PC-3 (cell line): ENCODE measurements around the gene NGDN. TPM values are rescaled to one million over a fixed set of nuclear protein-coding genes. Genes with fewer than 3 reads are reported as not detected.

Experiments
- ATAC-seq: fragments of 200-7000 bp; cut with Tn5 transposase; 2 replicates; pipeline ENCODE4 v1.9.1; 2020; ENCODE audit warnings: mild to moderate bottlenecking, moderate library complexity
- BruUV-seq: library from RNA; stranded (reverse); fragments of 400-500 nt; replicated peaks from 2 replicates; lab custom pipeline; 2021; lab: Mats Ljungman, UMichigan
- CTCF ChIA-PET: fragments of 300-600 bp; sonication (Branson Sonifier 250); formaldehyde crosslinking; loops from one replicate; lab custom pipeline; 2022; ENCODE audit warnings: antibody characterized with exemption; lab: Charles Lee
- POLR2A ChIA-PET: fragments of 300-600 bp; sonication (Branson Sonifier 250); formaldehyde crosslinking; loops from one replicate; lab custom pipeline; 2022; ENCODE audit warnings: antibody characterized with exemption; ENCODE audit not compliant: unreplicated experiment; lab: Charles Lee
- DNase-seq: peaks from one replicate; pipeline ENCODE4 v3.0.0-alpha.2; 2015
- H2AFZ ChIP-seq: fragments of 300-600 bp; sonication (generic); 2 replicates; pipeline ENCODE4 v1.6.0; 2016; ENCODE audit warnings: antibody characterized with exemption, low read length
- H3F3A ChIP-seq: fragments of 300-600 bp; sonication (generic); one replicate; pipeline ENCODE4 v1.6.0; 2017; ENCODE audit warnings: antibody characterized with exemption, low read length, control low read depth, mild to moderate bottlenecking; ENCODE audit not compliant: unreplicated experiment
- H3K27ac ChIP-seq: fragments of 300-600 bp; sonication (generic); 2 replicates; pipeline ENCODE4 v1.5.1; 2016; ENCODE audit warnings: mild to moderate bottlenecking, low read length
- H3K27me3 ChIP-seq: fragments of 300-600 bp; sonication (generic); 2 replicates; pipeline ENCODE4 v1.6.1; 2016; ENCODE audit warnings: low read length, mixed read lengths
- H3K36me3 ChIP-seq: fragments of 300-600 bp; sonication (generic); 2 replicates; pipeline ENCODE4 v1.6.1; 2016; ENCODE audit warnings: low read depth, mixed run types, low read length, mixed read lengths
- H3K4me1 ChIP-seq: fragments of 300-600 bp; sonication (generic); 2 replicates; pipeline ENCODE4 v1.5.1; 2016; ENCODE audit warnings: low read length; ENCODE audit not compliant: insufficient read depth
- H3K4me2 ChIP-seq: fragments of 300-600 bp; sonication (generic); 2 replicates; pipeline ENCODE4 v1.6.0; 2016; ENCODE audit warnings: low read length
- H3K4me3 ChIP-seq: fragments of 300-600 bp; sonication (generic); 2 replicates; pipeline ENCODE4 v1.5.1; 2016; ENCODE audit warnings: mild to moderate bottlenecking, low read length, mixed read lengths
- H3K79me2 ChIP-seq: fragments of 300-600 bp; sonication (generic); 2 replicates; pipeline ENCODE4 v1.6.1; 2017; ENCODE audit warnings: low read length, mixed read lengths
- H3K9ac ChIP-seq: fragments of 300-600 bp; sonication (generic); 2 replicates; pipeline ENCODE4 v1.6.0; 2016; ENCODE audit warnings: mild to moderate bottlenecking, low read length
- H3K9me2 ChIP-seq: fragments of 300-600 bp; sonication (generic); replicated peaks from 2 replicates; pipeline ENCODE4 v1.6.1; 2016; ENCODE audit warnings: mixed run types, low read length, mixed read lengths
- H3K9me3 ChIP-seq: fragments of 300-600 bp; sonication (generic); 2 replicates; pipeline ENCODE4 v1.6.1; 2016; ENCODE audit warnings: low read length, mixed read lengths
- H4K20me1 ChIP-seq: fragments of 300-600 bp; sonication (generic); 2 replicates; pipeline ENCODE4 v1.6.1; 2016; ENCODE audit warnings: low read length, mixed read lengths
- EZH2 ChIP-seq: fragments of 300-600 bp; sonication (generic); IDR thresholded peaks from one replicate; pipeline ENCODE4 v1.6.1; 2017; ENCODE audit warnings: antibody characterized with exemption, mild to moderate bottlenecking, low read length; ENCODE audit not compliant: unreplicated experiment
- EZH2phosphoT487 ChIP-seq: fragments of 300-600 bp; sonication (generic); IDR thresholded peaks from 2 replicates; pipeline ENCODE4 v1.6.1; 2018; ENCODE audit warnings: mild to moderate bottlenecking, antibody characterized with exemption, low read length, borderline replicate concordance
- intact Hi-C: fragments of 100-400 bp; cut with micrococcal nuclease; formaldehyde crosslinking; loops from 2 replicates; pipeline ENCODE4 v1.9.0; 2023
- total RNA-seq: library from RNA; depleted of rRNA; stranded (reverse); fragments of >200 nt; gene quantifications from 2 replicates; pipeline ENCODE4 v1.2.3, GENCODE V29; 2014
- TF ChIP-seq, protein P1 (sequence below): fragments of 300-600 bp; sonication (generic); conservative IDR thresholded peaks from 2 replicates; pipeline ENCODE4 v1.5.1; 2017; ENCODE audit warnings: antibody characterized with exemption, low read depth, mild to moderate bottlenecking, low read length

Gene NGDN
- total RNA-seq, 1 experiment from 2014 or later = 57.6 TPM

DNA sequence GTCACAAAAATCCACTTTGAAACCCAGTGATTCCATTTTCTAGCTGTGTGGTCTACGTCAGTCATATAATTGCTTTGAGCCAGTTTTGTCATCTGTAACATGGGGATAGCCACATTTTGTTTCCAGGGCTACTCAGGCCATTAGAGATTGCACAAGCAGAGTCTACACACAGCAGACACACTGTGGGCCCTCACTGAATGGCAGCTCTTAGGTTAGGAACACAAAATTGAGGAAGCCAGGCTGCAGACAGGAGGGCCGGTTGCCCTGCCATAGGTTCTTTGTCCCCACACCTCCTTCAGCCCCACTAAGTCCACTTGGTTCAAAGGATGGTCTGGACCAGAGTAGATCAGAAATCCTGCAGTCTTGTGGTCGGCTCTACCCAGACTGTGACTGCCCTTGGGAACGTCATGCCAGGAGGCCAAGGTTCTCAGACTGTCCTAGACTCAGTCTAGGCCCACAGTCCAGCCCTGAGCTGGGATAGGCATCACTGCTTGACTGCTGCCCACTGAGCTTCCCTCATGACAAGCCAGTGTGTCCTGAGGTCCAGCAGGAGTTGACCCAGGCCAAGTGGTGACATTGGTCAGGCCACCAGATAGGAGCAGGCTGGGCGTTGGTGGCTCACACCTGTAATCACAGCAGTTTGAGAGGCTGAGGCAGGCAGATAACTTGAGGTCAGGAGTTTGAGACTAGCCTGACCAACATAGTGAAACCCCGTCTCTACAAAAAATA, 30.2 kb upstream of the NGDN start:
- Histone ChIP-seq H3K27me3 (peaks cover 98% of the 10 kb centered on the region), H3K9ac (no peak overlapping the region), H3K4me3 (no peak overlapping the region), H3K27ac (no peak overlapping the region), H3K4me1 (no peaks in the 10 kb centered on the region), H3K4me2 (no peak overlapping the region), H3K79me2 (no peaks in the 10 kb centered on the region), H4K20me1 (no peaks in the 10 kb centered on the region), H3K9me3 (no peaks in the 10 kb centered on the region), H2AFZ (no peak overlapping the region), H3K36me3 (no peaks in the 10 kb centered on the region), H3K9me2 (no peaks in the 10 kb centered on the region), H3F3A (no peaks in the 10 kb centered on the region)
- intact Hi-C loops = no loop called here
- ATAC-seq (no peak), DNase-seq (no peak)
- no TSS peak for BruUV-seq
- ChIA-PET POLR2A (no interaction called here), CTCF (no interaction called here)
- no peak for TF ChIP-seq EZH2
- TF ChIP-seq, protein P1, sequence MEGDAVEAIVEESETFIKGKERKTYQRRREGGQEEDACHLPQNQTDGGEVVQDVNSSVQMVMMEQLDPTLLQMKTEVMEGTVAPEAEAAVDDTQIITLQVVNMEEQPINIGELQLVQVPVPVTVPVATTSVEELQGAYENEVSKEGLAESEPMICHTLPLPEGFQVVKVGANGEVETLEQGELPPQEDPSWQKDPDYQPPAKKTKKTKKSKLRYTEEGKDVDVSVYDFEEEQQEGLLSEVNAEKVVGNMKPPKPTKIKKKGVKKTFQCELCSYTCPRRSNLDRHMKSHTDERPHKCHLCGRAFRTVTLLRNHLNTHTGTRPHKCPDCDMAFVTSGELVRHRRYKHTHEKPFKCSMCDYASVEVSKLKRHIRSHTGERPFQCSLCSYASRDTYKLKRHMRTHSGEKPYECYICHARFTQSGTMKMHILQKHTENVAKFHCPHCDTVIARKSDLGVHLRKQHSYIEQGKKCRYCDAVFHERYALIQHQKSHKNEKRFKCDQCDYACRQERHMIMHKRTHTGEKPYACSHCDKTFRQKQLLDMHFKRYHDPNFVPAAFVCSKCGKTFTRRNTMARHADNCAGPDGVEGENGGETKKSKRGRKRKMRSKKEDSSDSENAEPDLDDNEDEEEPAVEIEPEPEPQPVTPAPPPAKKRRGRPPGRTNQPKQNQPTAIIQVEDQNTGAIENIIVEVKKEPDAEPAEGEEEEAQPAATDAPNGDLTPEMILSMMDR = no peak
- TF ChIP-seq EZH2phosphoT487 = no peak

DNA sequence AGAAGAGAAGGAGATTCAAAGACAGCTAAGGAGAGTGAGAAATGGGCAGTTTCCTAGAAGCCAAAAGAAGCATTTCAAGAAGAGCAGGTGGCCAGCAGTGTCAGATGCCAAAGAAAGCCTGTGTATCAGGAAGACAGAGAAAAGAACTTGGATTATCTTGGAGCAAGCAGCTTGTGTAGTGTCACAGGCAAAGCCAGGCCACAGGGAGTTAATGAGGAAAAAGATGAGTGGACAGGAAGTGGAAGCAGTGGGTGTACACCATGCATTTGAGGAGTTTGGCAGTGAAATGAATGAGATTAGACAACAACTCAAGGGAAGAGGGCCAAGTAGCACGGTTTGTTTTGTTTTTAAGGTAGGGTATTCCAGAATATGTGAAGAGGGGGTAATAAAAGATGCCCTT, 28.4 kb upstream of the NGDN start:
- intact Hi-C loops = no loop called here
- H3K4me1 ChIP-seq = no peaks in the 10 kb centered on the region
- no peak overlapping the region for H3K4me2 ChIP-seq
- DNase-seq (no peak), ATAC-seq (no peak; the same call in 1 of the 2 replicates)
- H2AFZ ChIP-seq = no peak overlapping the region
- TF ChIP-seq EZH2 (no peak), EZH2phosphoT487 (no peak)
- TF ChIP-seq, protein P1 = no peak
- H4K20me1 ChIP-seq = no peaks in the 10 kb centered on the region
- H3K9ac ChIP-seq = no peak overlapping the region
- H3K27ac ChIP-seq = no peak overlapping the region
- H3F3A ChIP-seq = no peaks in the 10 kb centered on the region
- no peaks in the 10 kb centered on the region for H3K36me3 ChIP-seq
- no peaks in the 10 kb centered on the region for H3K9me2 ChIP-seq
- peaks cover 84% of the 10 kb centered on the region for H3K27me3 ChIP-seq
- ChIA-PET CTCF (no interaction called here), POLR2A (no interaction called here)
- no peaks in the 10 kb centered on the region for H3K79me2 ChIP-seq
- no TSS peak for BruUV-seq
- no peaks in the 10 kb centered on the region for H3K9me3 ChIP-seq
- H3K4me3 ChIP-seq = no peak overlapping the region

DNA sequence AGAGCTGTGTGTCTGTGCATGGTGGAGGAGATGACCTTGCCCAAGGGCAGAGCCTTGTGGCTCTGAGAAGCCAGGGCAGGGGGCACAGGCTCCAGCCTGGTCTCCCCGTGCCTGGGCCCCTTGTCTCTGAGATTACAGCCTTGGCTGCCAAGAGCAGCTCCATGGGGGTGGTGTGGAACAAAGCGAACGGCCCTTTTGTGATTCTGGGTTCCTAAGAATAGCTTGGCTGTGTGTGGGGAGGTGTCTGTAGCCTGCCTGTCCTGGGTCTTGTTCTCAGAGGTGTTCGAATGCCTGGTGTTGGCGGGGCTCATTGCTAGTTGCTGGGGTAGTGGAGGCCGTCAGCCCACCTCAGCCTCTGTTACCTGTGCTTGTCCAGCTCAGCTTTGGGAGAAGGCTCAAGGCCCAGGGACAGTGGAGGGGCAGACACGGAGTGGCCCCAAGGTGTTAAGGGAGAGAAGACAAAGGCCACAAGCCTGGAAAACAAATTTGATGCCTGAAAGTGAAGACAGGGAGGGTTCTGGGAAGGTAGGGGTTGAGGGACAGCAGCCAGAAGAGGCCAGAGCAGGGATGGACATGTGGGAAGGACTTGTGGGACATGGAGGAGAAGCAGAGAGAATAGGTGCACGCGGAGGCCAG, 26.7 kb upstream of the NGDN start:
- BruUV-seq = no TSS peak
- no peaks in the 10 kb centered on the region for H4K20me1 ChIP-seq
- H3K9me2 ChIP-seq = no peaks in the 10 kb centered on the region
- intact Hi-C loops = no loop called here
- POLR2A ChIA-PET = no interaction called here
- H3K27ac ChIP-seq = no peak overlapping the region
- DNase-seq (no peak), ATAC-seq (no peak)
- no peak for TF ChIP-seq EZH2
- TF ChIP-seq EZH2phosphoT487 = no peak
- no peaks in the 10 kb centered on the region for H3F3A ChIP-seq
- H3K4me2 ChIP-seq = no peak overlapping the region
- H3K4me1 ChIP-seq = no peaks in the 10 kb centered on the region
- no peak overlapping the region for H3K9ac ChIP-seq
- H3K4me3 ChIP-seq = no peak overlapping the region
- H2AFZ ChIP-seq = no peak overlapping the region
- no peaks in the 10 kb centered on the region for H3K36me3 ChIP-seq
- CTCF ChIA-PET = no interaction called here
- H3K79me2 ChIP-seq = no peaks in the 10 kb centered on the region
- H3K9me3 ChIP-seq = no peaks in the 10 kb centered on the region
- peaks cover 66% of the 10 kb centered on the region for H3K27me3 ChIP-seq
